ENCODE data around the gene BAG3.

DNA sequence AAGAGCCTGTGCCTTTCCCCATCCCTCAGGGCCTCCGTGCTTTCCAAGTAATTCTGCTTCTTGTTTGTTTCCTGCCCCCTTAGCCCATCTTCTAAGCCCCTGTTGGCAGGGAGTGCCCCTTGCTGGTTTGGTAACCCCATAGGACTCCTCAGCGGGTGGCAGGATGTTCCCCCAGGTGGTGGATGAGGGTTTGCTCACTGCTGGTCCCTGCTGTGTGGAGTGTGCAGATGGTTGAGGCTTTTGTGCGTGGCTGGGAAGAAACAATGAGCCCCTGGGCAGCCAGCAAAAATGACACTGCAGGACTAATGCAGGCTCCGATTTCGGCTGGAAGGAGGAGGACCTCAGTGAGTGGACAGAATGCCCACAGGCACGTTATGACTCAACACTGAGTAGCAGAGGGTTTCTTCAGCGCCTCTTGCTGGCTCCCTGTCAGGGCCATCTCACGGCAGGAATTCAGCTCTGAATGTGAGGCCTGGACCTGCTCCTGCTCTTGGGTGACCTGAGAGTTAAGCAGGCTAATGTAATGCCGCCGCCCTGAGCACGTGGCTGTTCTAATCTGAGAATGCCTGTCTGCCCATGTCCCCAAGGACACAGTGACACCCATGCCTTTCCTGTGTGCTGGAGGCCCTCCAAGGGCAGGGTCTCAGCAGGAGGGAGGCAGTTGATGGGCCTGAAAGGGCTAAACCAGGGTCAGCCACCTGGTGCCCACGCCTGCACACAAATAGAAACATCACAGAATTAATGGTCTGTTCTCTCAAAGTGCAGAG lies 16.6 kb downstream of the BAG3 start:
- TF ChIP-seq, protein P1, sequence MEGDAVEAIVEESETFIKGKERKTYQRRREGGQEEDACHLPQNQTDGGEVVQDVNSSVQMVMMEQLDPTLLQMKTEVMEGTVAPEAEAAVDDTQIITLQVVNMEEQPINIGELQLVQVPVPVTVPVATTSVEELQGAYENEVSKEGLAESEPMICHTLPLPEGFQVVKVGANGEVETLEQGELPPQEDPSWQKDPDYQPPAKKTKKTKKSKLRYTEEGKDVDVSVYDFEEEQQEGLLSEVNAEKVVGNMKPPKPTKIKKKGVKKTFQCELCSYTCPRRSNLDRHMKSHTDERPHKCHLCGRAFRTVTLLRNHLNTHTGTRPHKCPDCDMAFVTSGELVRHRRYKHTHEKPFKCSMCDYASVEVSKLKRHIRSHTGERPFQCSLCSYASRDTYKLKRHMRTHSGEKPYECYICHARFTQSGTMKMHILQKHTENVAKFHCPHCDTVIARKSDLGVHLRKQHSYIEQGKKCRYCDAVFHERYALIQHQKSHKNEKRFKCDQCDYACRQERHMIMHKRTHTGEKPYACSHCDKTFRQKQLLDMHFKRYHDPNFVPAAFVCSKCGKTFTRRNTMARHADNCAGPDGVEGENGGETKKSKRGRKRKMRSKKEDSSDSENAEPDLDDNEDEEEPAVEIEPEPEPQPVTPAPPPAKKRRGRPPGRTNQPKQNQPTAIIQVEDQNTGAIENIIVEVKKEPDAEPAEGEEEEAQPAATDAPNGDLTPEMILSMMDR (IDR thresholded peaks at IDR 0.05 in 8 of 11, conservative IDR thresholded peaks at IDR 0.05 in 3 of 11) = no peak
- TF ChIP-seq POLR2AphosphoS5 (IDR thresholded peaks at IDR 0.05) (peak in 1 of 3 donors; percentile 30), POLR2A (IDR thresholded peaks at IDR 0.05) (no peak)
